ENCODE data around the gene ZMYND8.

- TF ChIP-seq, protein P1, sequence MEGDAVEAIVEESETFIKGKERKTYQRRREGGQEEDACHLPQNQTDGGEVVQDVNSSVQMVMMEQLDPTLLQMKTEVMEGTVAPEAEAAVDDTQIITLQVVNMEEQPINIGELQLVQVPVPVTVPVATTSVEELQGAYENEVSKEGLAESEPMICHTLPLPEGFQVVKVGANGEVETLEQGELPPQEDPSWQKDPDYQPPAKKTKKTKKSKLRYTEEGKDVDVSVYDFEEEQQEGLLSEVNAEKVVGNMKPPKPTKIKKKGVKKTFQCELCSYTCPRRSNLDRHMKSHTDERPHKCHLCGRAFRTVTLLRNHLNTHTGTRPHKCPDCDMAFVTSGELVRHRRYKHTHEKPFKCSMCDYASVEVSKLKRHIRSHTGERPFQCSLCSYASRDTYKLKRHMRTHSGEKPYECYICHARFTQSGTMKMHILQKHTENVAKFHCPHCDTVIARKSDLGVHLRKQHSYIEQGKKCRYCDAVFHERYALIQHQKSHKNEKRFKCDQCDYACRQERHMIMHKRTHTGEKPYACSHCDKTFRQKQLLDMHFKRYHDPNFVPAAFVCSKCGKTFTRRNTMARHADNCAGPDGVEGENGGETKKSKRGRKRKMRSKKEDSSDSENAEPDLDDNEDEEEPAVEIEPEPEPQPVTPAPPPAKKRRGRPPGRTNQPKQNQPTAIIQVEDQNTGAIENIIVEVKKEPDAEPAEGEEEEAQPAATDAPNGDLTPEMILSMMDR (IDR thresholded peaks at IDR 0.05 in 2 of 3, conservative IDR thresholded peaks at IDR 0.05 in 1 of 3; ENCODE audit: borderline replicate concordance in 1 of 3, insufficient read depth in 1 of 3, low read depth in 2 of 3, low read length in 2 of 3) = no peak
- no peak for TF ChIP-seq POLR2A (IDR thresholded peaks at IDR 0.05; ENCODE audit: borderline replicate concordance, extremely low read depth, insufficient read depth, insufficient read length)
- TF ChIP-seq POLR2AphosphoS5 (IDR thresholded peaks at IDR 0.05; ENCODE audit: low read depth, low read length) = no peak
- TF ChIP-seq EZH2phosphoT487 (IDR thresholded peaks at IDR 0.05; ENCODE audit: borderline replicate concordance) = no peak
- no peak for TF ChIP-seq CEBPB (IDR thresholded peaks at IDR 0.05; ENCODE audit: low read depth)
- TF ChIP-seq, protein P2, sequence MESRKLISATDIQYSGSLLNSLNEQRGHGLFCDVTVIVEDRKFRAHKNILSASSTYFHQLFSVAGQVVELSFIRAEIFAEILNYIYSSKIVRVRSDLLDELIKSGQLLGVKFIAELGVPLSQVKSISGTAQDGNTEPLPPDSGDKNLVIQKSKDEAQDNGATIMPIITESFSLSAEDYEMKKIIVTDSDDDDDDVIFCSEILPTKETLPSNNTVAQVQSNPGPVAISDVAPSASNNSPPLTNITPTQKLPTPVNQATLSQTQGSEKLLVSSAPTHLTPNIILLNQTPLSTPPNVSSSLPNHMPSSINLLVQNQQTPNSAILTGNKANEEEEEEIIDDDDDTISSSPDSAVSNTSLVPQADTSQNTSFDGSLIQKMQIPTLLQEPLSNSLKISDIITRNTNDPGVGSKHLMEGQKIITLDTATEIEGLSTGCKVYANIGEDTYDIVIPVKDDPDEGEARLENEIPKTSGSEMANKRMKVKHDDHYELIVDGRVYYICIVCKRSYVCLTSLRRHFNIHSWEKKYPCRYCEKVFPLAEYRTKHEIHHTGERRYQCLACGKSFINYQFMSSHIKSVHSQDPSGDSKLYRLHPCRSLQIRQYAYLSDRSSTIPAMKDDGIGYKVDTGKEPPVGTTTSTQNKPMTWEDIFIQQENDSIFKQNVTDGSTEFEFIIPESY (IDR thresholded peaks at IDR 0.05; ENCODE audit: extremely low read depth, insufficient replicate concordance, low read length) = no peak
- no peak for TF ChIP-seq EZH2 (IDR thresholded peaks at IDR 0.05)
- no peak for TF ChIP-seq JUND (IDR thresholded peaks at IDR 0.05)
- TF ChIP-seq RAD21 (IDR thresholded peaks at IDR 0.05; ENCODE audit: low read depth) = no peak
- no peak for TF ChIP-seq SP1 (IDR thresholded peaks at IDR 0.05; ENCODE audit: low read depth)
- no peak for TF ChIP-seq YY1 (IDR thresholded peaks at IDR 0.05; ENCODE audit: extremely low read depth, insufficient replicate concordance, low read depth, low read length)
- no peak for TF ChIP-seq ZNF274 (IDR thresholded peaks at IDR 0.05; ENCODE audit: low read depth, low read length)
- TF ChIP-seq TCF7L2 (IDR thresholded peaks at IDR 0.05; ENCODE audit: borderline replicate concordance, extremely low read depth, insufficient read depth, insufficient read length) = no peak
- no peak for TF ChIP-seq FOSL1 (IDR thresholded peaks at IDR 0.05; ENCODE audit: low read depth)
Observed at GRCh38 chr20:47365023-47365764, 8.7 kb upstream of the ZMYND8 start.

Measured in HCT116 (cell line).